ENCODE results near the gene PI4KA.

PI4KA gene

GRCh38 chr22:20882855-20883254, 24.2 kb upstream of the PI4KA start:
- H3K9me3 Mint-ChIP-seq: no peaks in the 10 kb centered on the region
- H3K27ac Mint-ChIP-seq: no peak overlapping the region
- no peak overlapping the region for H3K4me3 Mint-ChIP-seq
- TF ChIP-seq, protein P1, sequence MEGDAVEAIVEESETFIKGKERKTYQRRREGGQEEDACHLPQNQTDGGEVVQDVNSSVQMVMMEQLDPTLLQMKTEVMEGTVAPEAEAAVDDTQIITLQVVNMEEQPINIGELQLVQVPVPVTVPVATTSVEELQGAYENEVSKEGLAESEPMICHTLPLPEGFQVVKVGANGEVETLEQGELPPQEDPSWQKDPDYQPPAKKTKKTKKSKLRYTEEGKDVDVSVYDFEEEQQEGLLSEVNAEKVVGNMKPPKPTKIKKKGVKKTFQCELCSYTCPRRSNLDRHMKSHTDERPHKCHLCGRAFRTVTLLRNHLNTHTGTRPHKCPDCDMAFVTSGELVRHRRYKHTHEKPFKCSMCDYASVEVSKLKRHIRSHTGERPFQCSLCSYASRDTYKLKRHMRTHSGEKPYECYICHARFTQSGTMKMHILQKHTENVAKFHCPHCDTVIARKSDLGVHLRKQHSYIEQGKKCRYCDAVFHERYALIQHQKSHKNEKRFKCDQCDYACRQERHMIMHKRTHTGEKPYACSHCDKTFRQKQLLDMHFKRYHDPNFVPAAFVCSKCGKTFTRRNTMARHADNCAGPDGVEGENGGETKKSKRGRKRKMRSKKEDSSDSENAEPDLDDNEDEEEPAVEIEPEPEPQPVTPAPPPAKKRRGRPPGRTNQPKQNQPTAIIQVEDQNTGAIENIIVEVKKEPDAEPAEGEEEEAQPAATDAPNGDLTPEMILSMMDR (IDR thresholded peaks at IDR 0.05; ENCODE audit: unreplicated experiment in 3 of 3): no peak
- no peaks in the 10 kb centered on the region for H3K4me1 Mint-ChIP-seq
- H3K36me3 Mint-ChIP-seq (ENCODE audit: low read depth): peaks cover 43% of the 10 kb centered on the region
- no peaks in the 10 kb centered on the region for H3K27me3 Mint-ChIP-seq (ENCODE audit: low read depth)

DNA sequence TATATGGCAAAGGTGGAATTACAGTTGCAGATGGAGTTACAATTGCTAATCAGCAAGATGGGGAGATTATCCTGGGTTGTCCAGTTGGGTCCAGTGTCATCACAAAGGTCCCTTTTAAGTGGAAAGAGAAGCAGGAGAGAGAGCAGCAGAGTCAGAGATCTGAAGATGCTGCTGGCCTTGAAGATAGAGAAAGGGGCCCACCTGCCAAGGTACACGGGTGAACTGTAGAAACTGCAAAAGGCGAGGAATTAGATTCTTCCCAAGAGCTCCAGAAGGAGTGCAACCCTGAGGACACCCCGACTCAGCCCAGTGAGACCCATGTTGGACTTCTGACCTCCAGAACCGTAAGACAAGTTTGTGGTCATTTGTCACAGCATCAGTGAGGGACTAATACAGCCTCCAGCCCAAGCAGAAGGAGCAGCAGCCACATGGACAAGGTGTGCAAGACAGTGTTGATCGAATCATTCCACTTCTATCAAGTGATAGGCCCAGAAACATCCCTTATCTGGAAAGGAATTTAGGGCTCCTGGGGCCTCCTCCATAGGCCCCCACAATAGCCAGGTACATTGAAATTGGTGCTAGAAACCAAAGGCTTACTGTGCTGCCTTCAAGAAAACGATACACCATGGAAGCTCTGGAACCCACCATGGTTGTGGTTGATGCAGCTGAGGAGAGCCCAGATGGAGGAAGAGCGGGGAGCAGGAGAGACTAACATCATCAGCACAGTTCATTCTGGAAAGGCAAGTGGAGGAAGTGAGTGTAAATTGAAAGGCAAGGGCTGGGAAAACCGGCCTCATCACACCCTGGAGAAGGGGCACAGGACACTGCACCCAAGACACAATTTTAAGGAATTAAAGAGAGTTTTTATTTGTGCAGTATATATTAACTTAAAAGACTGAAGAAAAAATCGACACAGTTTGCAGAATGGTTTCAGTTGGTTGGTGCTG, 23.5 kb upstream of the PI4KA start:
- Mint-ChIP-seq H3K27ac (no peak overlapping the region), H3K9me3 (no peaks in the 10 kb centered on the region), H3K4me1 (no peaks in the 10 kb centered on the region), H3K27me3 (ENCODE audit: low read depth) (no peaks in the 10 kb centered on the region), H3K4me3 (no peak overlapping the region), H3K36me3 (ENCODE audit: low read depth) (peaks cover 39% of the 10 kb centered on the region)
- TF ChIP-seq, protein P1 (IDR thresholded peaks at IDR 0.05; ENCODE audit: unreplicated experiment in 3 of 3): no peak

DNA sequence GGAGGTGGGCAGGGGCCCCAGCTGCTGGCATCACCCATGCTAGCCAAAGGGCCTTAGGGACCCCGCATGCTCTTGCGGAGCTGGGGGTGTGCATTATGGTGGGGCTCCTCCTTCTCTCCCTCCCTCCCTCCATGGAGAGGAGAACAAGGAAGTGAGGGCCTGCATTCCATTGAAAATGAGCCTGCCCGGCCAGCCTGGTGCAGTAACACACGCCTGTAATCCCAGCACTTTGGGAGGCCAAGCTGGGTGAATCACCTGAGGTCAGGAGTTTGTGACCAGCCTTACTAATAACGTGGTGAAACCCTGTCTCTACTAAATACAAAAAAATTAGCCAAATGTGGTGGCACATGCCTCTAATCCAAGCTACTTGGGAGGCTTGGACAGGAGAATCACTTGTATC, 22.6 kb upstream of the PI4KA start:
- Mint-ChIP-seq H3K36me3 (ENCODE audit: low read depth) (peaks cover 44% of the 10 kb centered on the region), H3K9me3 (no peaks in the 10 kb centered on the region), H3K27me3 (ENCODE audit: low read depth) (no peaks in the 10 kb centered on the region), H3K4me3 (no peak overlapping the region), H3K4me1 (no peaks in the 10 kb centered on the region), H3K27ac (no peak overlapping the region)
- TF ChIP-seq, protein P1 (IDR thresholded peaks at IDR 0.05; ENCODE audit: unreplicated experiment in 3 of 3): no peak

GRCh38 chr22:20877715-20878114, 19.1 kb upstream of the PI4KA start:
- no peaks in the 10 kb centered on the region for H3K9me3 Mint-ChIP-seq
- H3K4me3 Mint-ChIP-seq: no peak overlapping the region
- peaks cover 41% of the 10 kb centered on the region for H3K36me3 Mint-ChIP-seq (ENCODE audit: low read depth)
- H3K27ac Mint-ChIP-seq: no peak overlapping the region
- no peaks in the 10 kb centered on the region for H3K27me3 Mint-ChIP-seq (ENCODE audit: low read depth)
- H3K4me1 Mint-ChIP-seq: no peaks in the 10 kb centered on the region
- TF ChIP-seq, protein P1 (IDR thresholded peaks at IDR 0.05; ENCODE audit: unreplicated experiment in 3 of 3): no peak

- TF ChIP-seq, protein P1 (IDR thresholded peaks at IDR 0.05; ENCODE audit: unreplicated experiment in 3 of 3): no peak
- Mint-ChIP-seq H3K27ac (no peak overlapping the region), H3K4me3 (no peak overlapping the region), H3K4me1 (no peaks in the 10 kb centered on the region), H3K36me3 (ENCODE audit: low read depth) (peaks cover 37% of the 10 kb centered on the region), H3K27me3 (ENCODE audit: low read depth) (no peaks in the 10 kb centered on the region), H3K9me3 (no peaks in the 10 kb centered on the region)
Observed at GRCh38 chr22:20875296-20875695, 16.7 kb upstream of the PI4KA start.

GRCh38 chr22:20873214-20873613, 14.6 kb upstream of the PI4KA start:
- Mint-ChIP-seq H3K4me1 (peaks cover 5% of the 10 kb centered on the region), H3K27ac (no peak overlapping the region), H3K36me3 (ENCODE audit: low read depth) (peaks cover 45% of the 10 kb centered on the region), H3K9me3 (no peaks in the 10 kb centered on the region), H3K27me3 (ENCODE audit: low read depth) (no peaks in the 10 kb centered on the region), H3K4me3 (no peak overlapping the region)
- TF ChIP-seq, protein P1 (IDR thresholded peaks at IDR 0.05; ENCODE audit: unreplicated experiment in 3 of 3): no peak

All from nephron (organoid).